Activated T-helper 1 cell treated with anti-CD3 and anti-CD28 coated beads, Interleukin-12 subunit alpha, Interleukin-12 subunit beta, Interleukin-2, Interleukin-4 antibody, amounts not matched to agents 30 ng/mL and 10 ng/mL and 1 ng/mL, durations not matched to agents 14 hours and 24 hours and 36 hours (primary cell): ENCODE results near the gene CD7. TPM values are rescaled to one million over a fixed set of nuclear protein-coding genes. Genes with fewer than 3 reads are reported as not detected.
"Not testable (repeated sequence)": the region's sequence is repeated elsewhere in the genome, so short reads cannot be mapped to it uniquely, and the experiment has no call there.

Experiments
- DNase-seq: peaks from one replicate; pipeline ENCODE4 v3.0.0; 2021; ENCODE audit warnings: low spot score
- H3K27ac Mint-ChIP-seq: one replicate; pipeline ENCODE4 v1.8.0; 2021; ENCODE audit warnings: mild to moderate bottlenecking, mixed read lengths
- H3K27me3 Mint-ChIP-seq: one replicate; pipeline ENCODE4 v1.8.0; 2022; ENCODE audit warnings: mild to moderate bottlenecking, moderate library complexity, mixed read lengths; ENCODE audit not compliant: insufficient read depth
- H3K36me3 Mint-ChIP-seq: one replicate; pipeline ENCODE4 v1.8.0; 2021; ENCODE audit warnings: low read depth, mixed read lengths
- H3K4me1 Mint-ChIP-seq: one replicate; pipeline ENCODE4 v1.8.0; 2021; ENCODE audit warnings: low read depth, mixed read lengths
- H3K4me3 Mint-ChIP-seq: one replicate; pipeline ENCODE4 v1.8.0; 2021; ENCODE audit warnings: mild to moderate bottlenecking, moderate library complexity, mixed read lengths
- H3K9me3 Mint-ChIP-seq: one replicate; pipeline ENCODE4 v1.8.0; 2021; ENCODE audit warnings: mixed read lengths
- intact Hi-C: fragments of 100-400 bp; cut with micrococcal nuclease; formaldehyde crosslinking; loops from one replicate; pipeline ENCODE4 v1.15.1; 2024
- total RNA-seq: library from RNA; stranded (reverse); gene quantifications from 2 replicates; pipeline ENCODE4 v1.2.3, GENCODE V29; 2022

The CD7 gene
- total RNA-seq, 1 donor from 2014 or later, result 455 TPM

DNA sequence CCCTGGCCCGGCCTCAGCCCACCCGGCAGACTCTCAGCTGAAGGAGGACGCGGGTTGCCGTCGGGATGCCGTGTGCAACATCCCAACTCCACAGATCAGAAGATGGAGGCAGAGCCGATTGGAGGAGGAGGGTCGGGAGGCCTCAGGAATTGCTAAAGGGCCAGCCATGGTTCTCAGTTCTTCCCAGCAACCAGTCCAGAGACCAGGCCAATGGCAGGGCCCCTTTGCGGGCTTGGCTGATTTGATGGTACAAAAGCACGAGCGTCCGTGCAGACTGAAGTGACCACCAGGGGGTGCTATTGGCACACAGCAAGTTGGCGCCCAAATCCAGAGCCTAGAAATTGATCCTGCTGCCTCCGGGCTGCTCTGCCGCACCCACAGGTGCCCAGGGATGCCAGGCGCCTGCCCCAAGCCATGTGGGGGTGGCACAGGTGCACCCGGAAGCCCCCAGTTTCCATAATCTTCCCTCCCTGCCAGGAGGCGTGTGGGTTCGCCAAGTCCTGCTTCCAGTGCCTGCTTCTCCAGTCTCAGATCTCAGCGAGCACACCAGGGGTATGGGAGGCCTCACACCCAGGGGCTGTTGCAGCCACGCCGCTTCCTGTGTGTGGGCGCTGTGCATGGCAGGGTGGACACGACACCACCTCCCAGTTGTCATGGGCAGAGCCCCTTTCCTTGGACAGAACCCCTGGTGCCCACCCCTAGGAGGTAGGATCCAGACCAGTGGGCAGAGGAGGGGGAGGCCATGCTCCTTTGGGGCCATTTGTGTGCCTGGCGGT, 34.5 kb upstream of the CD7 start:
- no peaks in the 10 kb centered on the region for H3K27me3 Mint-ChIP-seq
- intact Hi-C loops, result loop anchor here (1.0 to 2.0 kb wide), 5 partner anchors 35 to 202 kb away; no protein-coding TSS in a partner anchor

DNA sequence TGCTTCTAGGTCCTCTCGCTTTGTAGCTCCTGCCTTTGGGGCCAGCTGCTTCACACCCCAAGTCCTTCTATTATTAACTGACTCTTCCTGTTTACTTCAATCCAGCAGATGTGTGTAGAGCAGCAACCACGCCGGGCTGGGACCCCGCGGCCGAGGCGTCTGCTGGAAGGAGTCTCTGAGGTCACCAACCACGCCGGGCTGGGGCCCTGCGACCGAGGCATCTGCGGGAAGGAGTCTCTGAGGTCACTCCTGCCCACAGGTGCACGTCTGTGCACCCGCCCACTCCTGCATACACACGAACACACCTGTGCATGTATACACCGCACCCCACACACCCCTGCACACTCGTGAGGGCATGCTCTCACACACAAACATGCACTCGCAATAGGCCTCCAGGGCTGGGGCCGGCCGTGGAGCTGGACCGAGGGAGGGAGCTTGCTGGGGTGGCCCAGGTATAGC, 33.9 kb upstream of the CD7 start:
- H3K4me3 Mint-ChIP-seq, result no peak overlapping the region
- DNase-seq, result no peak
- no peaks in the 10 kb centered on the region for H3K4me1 Mint-ChIP-seq
- H3K36me3 Mint-ChIP-seq, result no peaks in the 10 kb centered on the region
- H3K27ac Mint-ChIP-seq, result no peak overlapping the region
- peaks cover 2% of the 10 kb centered on the region for H3K27me3 Mint-ChIP-seq
- H3K9me3 Mint-ChIP-seq, result no peaks in the 10 kb centered on the region
- intact Hi-C loops, result loop anchor here (1.0 kb wide), 1 partner anchor 203 kb away; no protein-coding TSS in a partner anchor

More for the DNA sequence above, 34.5 kb upstream of the CD7 start:
- Mint-ChIP-seq H3K4me1 (no peaks in the 10 kb centered on the region), H3K36me3 (no peaks in the 10 kb centered on the region), H3K9me3 (no peaks in the 10 kb centered on the region), H3K27ac (no peak overlapping the region), H3K4me3 (no peak overlapping the region)
- DNase-seq, result peak; percentile 73

DNA sequence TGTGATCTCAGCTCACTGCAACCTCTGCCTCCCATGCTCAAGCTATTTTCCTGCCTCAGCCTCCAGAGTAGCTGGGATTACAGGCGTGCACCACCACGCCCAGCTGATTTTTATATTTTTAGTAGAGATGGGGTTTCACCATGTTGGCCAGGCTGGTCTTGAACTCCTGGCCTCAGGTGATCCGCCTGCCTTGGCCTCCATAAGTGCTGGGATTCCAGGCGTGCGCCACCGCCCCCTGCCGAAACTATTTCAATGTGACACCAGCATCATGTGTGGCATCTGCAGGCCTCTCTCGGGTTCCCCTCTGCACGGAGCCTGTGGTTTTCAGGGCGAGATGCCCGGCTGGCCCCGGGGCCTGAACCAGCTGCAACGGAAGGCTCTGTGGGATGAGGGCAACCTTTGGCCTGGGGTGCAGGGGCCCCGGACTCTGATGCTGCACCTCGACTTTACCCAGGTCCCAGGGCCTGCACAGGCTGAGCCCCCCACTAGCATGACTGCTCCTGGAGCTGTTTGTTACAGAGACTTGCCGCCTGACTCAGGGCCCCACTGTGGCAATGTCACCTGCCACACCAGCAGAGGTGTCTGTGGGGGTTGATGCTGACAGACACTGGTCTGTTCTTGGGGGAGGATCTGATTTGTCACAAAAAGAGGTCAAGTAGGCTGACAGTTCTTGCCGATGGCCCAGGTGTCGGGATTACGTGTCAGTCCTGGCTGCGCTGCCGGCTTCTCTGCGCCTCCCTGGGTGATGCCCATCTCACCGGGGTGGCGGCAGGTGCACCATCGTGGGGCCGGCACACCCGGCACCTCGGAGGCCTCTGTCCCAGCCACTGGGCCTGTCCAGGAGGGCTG, 33.0 kb upstream of the CD7 start:
- H3K4me3 Mint-ChIP-seq, result no peak overlapping the region
- no peaks in the 10 kb centered on the region for H3K4me1 Mint-ChIP-seq

DNA sequence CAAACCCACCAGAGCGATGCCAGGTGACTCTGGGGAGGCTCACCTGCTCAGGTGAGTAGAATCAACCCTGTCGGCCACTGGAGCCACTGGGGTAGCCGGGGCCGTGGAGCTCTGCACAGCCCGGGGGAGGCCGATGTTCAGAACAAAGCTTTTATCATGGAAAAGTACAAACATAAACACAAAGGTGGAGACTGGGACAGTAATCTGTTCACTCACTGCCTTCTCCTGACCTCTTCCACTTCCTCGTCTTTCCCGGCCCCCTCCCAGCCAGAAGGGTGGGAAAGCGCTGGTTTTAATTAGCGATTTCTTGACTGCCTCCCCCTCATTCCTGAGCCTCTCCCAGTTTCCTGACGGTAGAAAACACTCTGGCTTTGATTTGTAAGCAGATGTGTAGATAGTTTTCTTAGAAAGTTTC, 31.9 kb upstream of the CD7 start:
- Mint-ChIP-seq H3K36me3 (no peaks in the 10 kb centered on the region), H3K27me3 (peaks cover 2% of the 10 kb centered on the region), H3K4me3 (no peak overlapping the region), H3K4me1 (no peaks in the 10 kb centered on the region), H3K27ac (no peak overlapping the region), H3K9me3 (no peaks in the 10 kb centered on the region)
- intact Hi-C loops, result no loop called here
- DNase-seq, result no peak

More for the DNA sequence above, 33.0 kb upstream of the CD7 start:
- intact Hi-C loops, result loop anchor here (1.0 kb wide), 1 partner anchor 204 kb away; no protein-coding TSS in a partner anchor
- DNase-seq, result no peak
- no peak overlapping the region for H3K27ac Mint-ChIP-seq
- no peaks in the 10 kb centered on the region for H3K36me3 Mint-ChIP-seq
- no peaks in the 10 kb centered on the region for H3K9me3 Mint-ChIP-seq
- peaks cover 2% of the 10 kb centered on the region for H3K27me3 Mint-ChIP-seq

DNA sequence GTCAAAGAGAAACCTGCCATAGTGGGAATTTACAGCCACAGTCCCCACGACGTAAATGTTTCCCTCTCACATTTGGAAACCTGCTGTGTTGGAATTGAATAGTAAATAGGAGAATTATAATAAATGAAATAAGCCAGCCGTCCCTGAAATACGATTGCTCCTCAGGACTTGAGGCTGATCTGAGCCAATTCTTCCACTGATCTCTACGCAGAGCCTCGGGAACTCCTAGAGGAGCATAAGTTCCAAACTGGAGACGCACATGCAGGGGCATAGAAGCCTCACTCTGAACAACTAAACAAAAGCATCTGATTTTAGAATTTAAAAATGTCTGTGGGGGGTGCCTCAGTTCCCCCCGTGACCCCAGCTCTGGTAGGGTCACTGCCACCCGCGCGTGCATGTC, 31.5 kb upstream of the CD7 start:
- Mint-ChIP-seq H3K4me3 (no peak overlapping the region), H3K36me3 (no peaks in the 10 kb centered on the region), H3K9me3 (no peaks in the 10 kb centered on the region), H3K4me1 (no peaks in the 10 kb centered on the region), H3K27me3 (peaks cover 2% of the 10 kb centered on the region), H3K27ac (no peak overlapping the region)
- intact Hi-C loops, result no loop called here
- no peak for DNase-seq

DNA sequence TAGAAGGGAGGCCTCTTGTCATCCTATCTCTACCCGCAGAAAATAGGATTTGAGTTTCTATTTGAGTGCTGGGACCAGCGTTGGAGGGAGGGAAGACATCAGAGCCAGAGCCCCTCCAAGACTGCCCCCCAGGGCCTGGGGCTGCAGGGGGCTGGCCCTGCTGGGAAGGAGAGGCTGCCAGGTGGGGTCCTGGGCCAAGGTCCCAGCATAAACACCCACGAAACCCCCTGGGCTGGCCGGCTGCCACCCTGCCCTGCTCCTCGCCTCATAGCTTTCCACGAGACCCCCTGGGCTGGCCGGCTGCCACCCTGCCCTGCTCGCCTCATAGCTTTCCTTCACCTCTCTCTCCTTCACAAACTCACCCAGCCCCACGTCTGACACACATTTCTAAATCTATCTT, 31.0 kb upstream of the CD7 start:
- Mint-ChIP-seq H3K27me3 (peaks cover 2% of the 10 kb centered on the region), H3K9me3 (no peaks in the 10 kb centered on the region), H3K4me3 (no peak overlapping the region), H3K4me1 (no peaks in the 10 kb centered on the region), H3K27ac (no peak overlapping the region), H3K36me3 (no peaks in the 10 kb centered on the region)
- no peak for DNase-seq
- intact Hi-C loops, result no loop called here

DNA sequence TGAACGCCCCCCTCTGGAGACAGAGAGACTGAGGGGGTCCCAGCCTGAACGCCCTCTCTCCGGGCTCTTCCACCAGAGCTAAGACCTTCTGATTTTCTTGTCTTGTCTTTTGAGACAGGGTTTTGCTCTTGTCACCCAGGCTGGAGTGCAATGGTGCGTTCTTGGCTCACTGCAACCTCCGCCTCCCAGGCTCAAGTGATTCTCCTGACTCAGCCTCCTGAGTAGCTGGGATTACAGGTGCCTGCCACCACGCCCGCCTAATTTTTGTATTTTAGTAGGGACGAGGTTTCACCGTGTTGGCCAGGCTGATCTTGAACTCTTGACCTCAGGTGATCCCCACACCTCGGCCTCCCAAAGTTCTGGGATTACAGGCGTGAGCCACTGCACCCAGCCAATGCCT, 30.6 kb upstream of the CD7 start:
- intact Hi-C loops, H3K27ac Mint-ChIP-seq, H3K4me3 Mint-ChIP-seq, H3K27me3 Mint-ChIP-seq, H3K36me3 Mint-ChIP-seq, H3K4me1 Mint-ChIP-seq, DNase-seq, H3K9me3 Mint-ChIP-seq: not testable (repeated sequence)

DNA sequence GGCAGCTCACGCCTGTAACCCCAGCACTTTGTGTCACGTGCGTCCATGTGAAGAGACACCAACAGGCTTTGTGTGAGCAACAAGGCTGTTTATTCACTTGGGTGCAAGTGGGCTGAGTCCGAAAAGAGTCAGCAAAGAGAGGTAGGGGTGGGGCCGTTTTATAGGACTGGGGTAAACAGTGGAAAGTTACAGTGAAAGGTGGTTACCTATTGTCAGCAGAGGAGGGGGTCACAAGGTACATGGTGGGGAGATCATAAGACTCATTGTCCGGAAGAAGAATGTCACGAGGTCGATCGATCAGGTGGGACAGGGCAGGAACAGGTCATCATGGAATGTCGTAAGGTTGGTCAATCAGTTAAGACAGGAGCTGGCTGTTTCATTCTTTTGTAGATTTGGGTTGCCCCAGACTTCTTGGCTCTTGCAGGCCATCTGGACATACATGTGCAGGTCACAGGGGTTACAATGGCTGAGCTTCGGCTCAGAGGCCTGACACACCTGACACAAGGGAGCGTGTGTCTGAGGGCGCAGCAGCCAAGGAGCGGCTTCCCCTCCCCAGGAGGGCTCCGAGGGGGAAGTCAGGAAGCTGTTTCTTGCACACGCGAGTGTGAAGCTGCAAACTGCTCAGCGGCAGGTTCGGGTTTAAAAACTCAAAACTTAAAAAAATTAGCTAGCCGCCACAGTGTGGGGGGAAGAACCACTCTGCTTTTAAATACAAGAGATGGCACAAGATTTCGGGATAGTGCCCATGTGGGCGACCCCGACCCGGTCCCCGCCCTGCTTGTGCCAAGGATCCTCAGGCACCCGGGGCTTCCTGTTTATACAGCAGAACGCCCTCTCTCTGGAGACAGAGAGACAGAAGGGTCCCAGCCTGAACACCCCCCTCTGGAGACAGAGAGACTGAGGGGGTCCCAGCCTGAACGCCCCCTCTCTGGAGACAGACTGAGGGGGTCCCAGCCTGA, 29.2 kb upstream of the CD7 start:
- H3K4me3 Mint-ChIP-seq, result no peak overlapping the region
- intact Hi-C loops, result no loop called here
- no peak overlapping the region for H3K27ac Mint-ChIP-seq
- peaks cover 6% of the 10 kb centered on the region for H3K27me3 Mint-ChIP-seq
- peaks cover 1% of the 10 kb centered on the region for H3K36me3 Mint-ChIP-seq
- H3K4me1 Mint-ChIP-seq, result no peaks in the 10 kb centered on the region
- H3K9me3 Mint-ChIP-seq, result no peaks in the 10 kb centered on the region
- DNase-seq, result no peak

DNA sequence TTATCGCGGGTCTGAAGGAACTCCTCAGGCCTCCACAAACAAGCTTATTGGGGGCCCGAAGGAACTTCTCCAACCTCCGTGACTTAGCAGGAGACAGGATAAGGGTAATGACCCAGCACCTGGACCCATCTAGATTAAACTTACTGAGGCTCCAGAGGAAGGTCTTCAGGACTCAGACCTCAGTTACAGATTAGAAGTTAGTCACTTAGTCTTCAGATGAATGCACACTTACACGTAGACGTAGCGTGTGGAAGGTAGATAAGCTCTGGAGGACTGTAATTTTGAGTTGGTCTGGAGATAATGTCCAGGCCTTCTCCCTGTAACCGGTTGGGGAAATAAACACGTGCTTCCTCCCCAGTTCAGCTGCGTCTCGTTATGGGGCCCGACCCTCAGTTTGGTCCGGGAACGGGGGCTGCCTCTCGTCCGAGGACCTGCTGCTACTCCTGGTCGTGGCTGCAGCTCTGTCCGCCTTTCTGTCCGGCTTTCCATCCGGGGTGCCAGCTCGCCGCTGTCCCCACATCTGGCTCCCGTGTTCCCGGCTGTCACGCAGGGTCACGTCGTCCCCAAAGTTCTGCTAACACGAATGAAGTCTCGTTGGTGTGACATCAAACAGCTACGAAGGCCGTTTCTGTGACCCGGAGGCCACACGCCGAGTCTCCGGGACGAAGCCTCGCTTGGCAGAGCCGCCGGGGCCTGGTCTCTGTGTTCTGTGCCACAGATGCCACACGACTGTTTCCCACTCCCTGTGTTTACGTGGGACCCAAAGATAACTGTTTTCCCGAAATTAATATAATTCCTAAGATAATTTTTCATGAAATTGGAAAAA, 28.0 kb upstream of the CD7 start:
- no peaks in the 10 kb centered on the region for H3K9me3 Mint-ChIP-seq
- peaks cover 6% of the 10 kb centered on the region for H3K27me3 Mint-ChIP-seq
- intact Hi-C loops, result no loop called here
- peaks cover 1% of the 10 kb centered on the region for H3K36me3 Mint-ChIP-seq
- H3K4me1 Mint-ChIP-seq, result no peaks in the 10 kb centered on the region
- H3K27ac Mint-ChIP-seq, result no peak overlapping the region
- H3K4me3 Mint-ChIP-seq, result no peak overlapping the region
- no peak for DNase-seq

DNA sequence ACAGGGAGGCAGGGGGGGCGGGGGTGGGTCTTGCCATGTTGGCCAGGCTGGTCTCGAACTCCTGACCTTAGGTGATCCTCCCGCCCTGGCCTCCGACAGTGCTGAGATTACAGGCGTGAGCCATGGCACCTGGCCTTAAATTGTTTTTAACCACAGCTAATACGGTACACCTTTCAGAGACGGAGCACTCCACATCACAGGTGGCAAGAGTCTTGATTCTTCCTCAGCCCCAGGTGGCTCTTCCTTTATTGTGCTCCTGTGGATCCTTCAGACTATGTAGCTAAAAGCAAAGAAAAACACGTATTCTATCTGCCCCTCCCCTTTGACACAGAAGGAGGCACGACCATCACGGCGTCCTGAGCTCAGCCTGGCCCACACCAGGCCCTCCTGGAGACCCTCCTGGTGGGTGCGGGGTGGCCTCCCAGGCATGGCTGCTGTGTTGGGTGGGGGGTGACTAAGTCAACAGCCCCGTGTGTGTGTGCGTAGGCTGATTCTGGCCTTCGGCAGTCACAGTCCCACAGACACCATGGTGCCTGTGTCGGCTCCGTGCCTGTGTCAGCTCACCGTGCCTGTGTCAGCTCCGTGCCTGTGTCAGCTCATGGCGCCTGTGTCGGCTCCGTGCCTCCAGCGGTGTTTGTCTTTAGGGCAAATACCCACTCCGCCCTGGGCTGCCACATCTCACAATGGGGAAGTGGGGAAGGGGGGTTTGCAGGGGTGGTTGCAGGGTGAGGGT, 26.9 kb upstream of the CD7 start:
- intact Hi-C loops, result no loop called here
- Mint-ChIP-seq H3K27me3 (peaks cover 6% of the 10 kb centered on the region), H3K9me3 (no peaks in the 10 kb centered on the region), H3K4me3 (no peak overlapping the region), H3K36me3 (peaks cover 1% of the 10 kb centered on the region), H3K4me1 (no peaks in the 10 kb centered on the region), H3K27ac (no peak overlapping the region)
- no peak for DNase-seq

DNA sequence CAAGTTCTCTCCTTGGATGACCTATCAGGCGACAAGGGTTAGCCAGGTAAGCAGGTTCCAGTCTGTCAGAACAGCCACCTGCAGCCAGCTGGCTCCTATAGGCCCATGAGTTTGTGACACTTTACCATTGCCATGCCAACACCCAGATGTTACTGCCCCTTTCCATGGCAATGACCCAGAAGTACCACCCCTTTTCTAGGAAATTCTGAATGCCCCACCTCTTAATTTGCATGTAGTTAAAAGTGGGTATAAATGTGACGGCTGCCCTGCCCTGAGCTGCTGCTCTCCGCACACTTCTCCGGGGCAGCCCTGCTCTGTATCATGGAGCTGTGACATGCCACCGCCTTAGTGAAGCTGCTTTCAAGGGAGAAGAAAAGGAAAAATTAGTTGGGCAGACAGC, 26.2 kb upstream of the CD7 start:
- Mint-ChIP-seq H3K4me1 (peaks cover 4% of the 10 kb centered on the region), H3K27ac (no peak overlapping the region), H3K9me3 (no peaks in the 10 kb centered on the region), H3K36me3 (peaks cover 1% of the 10 kb centered on the region), H3K27me3 (peaks cover 9% of the 10 kb centered on the region), H3K4me3 (no peak overlapping the region)
- intact Hi-C loops, result no loop called here
- no peak for DNase-seq
